ENCODE results near the gene FRMD6.
"Not testable (repeated sequence)": the region's sequence is repeated elsewhere in the genome, so short reads cannot be mapped to it uniquely, and the experiment has no call there.

- not testable (repeated sequence) for TF ChIP-seq TAF1 (IDR thresholded peaks at IDR 0.05; ENCODE audit: borderline replicate concordance, low read depth, low read length); POLR2A (IDR thresholded peaks at IDR 0.05; ENCODE audit: low read depth, low read length)
Measured at GRCh38 chr14:51751611-51752345, 100.1 kb downstream of the FRMD6 start.

All from GM12892 (cell line).